Right lung (tissue), 5 donors: Measurements from ENCODE around the gene ARSJ. TPM values are rescaled to one million over a fixed set of nuclear protein-coding genes. Genes with fewer than 3 reads are reported as not detected.

Source experiments
- DNase-seq, 2 donors: peaks; one replicate each; pipeline ENCODE4 v3.0.0-alpha.2; 2013
- polyA plus RNA-seq, 5 donors: library from polyadenylated mRNA; unstranded; fragments of 120-200 nt; gene quantifications; one replicate each; pipeline versions ENCODE4 v1.2.1 to v1.2.3, GENCODE V29; 2013; ENCODE audit warnings: inconsistent platforms in 1 of 5, low replicate concordance in 1 of 5; ENCODE audit not compliant: insufficient read length in 5 of 5, insufficient read depth in 1 of 5

The ARSJ gene
- polyA plus RNA-seq, 5 donors = 5.5 to 7.5 (median 6.7) TPM

DNA sequence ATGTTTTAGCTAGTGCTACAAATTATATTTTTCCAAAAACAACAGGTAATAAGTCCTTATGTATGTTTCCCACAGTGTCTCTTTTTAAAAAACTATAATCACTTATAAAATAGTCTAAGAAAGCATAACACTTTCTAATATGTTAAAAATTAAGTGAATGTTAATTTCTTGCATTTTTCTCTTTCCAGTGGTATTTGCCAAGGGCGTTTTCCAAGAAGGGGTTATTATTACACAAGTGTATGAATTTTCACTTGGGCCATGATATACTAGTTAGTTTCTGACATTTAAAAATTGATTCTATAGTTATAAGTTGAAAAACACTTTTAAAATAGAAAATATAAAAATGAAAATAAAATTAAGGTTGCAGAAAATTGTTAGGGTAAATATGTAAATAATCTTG, 74.6 kb downstream of the ARSJ start:
- DNase-seq = no peak

DNA sequence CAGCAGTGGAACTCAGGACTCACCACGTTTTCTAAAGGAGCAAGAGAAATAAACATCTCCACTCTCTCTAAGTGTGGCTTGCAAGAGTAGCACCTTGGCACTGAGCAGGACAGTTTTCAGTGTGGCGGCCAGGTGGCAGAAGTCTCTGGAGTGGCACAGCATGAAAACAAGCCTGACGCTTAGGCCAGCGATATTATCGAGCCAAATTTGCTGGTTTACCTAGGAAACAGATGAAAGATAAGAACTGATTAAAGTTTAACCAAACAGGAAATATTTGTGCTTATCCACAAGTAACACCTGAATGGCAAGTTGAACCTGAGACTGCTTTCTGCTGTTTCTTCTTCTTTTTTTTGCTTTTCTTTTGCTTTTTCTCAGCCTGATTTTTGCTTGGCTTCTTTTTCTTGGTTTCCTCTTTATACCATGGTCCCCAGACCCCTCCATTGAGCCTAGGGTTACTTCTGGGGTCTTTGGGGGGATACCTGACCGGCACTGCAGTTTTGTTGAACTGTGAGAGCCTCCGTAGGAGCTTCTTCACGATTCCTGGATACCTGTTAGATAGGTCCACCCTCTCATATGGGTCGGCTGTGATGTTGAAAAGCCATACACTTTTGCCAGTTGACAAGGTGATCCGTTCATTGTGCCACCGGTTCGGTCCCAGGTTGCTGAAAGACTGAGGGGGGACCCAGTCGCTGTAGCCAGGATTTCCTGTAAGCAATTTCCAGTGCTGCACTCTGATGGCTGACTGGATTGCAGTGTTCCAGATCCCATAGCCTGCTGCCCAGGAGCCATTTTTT, 77.3 kb downstream of the ARSJ start:
- peak in 1 of 2 donors; percentile 13 for DNase-seq

DNA sequence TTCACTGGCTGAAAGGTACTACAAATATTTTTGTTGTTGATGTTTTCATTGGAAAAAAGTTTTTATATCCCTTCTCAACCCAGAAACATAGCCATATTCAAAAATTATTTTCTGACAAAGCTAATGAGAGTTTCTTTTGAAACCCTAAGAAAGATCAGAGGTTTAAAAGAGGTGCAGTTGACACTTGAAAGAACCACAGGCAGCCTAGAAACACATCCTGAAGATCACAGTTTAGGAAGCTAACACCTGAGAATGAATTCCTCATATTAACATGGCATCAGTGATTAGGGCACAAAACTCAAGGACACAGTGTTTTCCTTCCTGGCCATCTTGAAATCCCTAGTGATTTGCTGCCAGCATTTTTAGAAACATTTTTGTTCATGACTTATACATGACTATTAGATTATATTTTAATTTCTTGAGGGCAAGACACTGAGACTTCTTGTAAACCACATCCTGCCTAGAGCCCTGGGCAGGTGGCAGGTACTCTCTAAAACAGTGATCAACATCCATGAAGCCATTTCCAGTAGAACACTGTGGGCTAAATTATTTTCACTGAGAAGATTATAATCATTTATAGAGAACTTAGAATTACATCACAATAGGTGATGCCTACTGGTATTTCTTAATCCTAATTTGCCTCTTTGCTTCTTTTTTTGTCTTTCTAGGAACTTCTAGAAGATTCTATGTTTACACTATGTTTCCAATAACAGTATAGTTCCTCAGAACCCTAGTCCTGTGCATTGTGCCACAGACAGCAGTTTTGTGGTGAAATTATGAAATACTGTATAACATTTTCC, 80.0 kb downstream of the ARSJ start:
- no peak for DNase-seq

DNA sequence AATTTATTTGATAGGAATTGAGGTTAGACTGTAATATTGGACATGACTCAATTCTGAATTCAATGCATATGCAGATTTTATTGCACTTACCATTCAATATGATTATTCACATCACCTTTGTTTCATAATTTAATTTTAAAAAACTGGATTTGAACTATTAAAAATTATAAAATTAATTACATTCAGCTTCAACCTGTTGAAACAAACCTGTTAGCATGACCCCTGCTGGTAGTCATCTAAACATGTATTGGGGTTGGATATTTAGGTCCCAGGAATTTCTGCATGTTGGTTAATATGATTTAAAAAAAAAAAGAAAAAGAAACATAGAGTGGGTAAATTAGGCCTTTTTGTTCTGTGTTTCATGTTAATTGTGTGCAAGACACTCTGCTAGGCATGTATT, 85.9 kb downstream of the ARSJ start:
- DNase-seq = no peak

DNA sequence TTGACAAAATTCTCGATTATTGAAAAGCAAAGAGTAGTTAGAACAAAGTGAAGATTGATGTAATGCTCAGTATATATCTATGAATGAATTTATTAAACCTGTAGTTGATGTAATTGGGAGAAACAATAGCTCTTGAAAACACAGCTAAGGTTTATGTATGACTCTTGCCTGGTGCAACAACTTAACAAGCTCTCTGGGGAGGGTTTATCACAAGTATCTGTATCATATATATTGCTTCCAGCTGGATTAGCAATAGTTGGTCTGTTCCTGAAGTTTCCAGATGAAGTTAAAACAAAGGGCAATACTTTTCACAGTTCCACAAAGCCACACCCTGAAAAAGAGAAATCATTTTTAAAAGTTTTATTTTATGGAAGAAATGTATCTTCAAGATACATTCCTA, 91.4 kb downstream of the ARSJ start:
- no peak for DNase-seq

DNA sequence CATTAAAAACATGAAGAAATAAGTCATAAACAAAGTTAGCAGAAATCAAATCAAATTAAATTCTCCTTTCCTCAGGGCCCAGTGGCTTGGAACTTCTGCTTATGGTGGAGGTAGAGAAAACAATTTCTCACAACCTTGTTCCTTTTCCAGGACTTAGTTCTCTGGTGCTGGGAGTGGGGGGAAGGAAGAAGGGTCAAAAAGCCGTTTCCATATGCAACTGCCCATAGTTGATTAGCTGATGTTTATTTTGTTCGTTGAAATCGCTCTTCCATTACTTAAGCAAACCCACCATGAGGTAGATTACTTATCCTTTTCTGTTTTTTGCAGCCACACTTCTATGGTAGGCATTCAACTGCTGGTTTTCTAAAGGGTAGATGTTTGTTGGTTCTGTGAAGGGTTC, 94.2 kb downstream of the ARSJ start:
- DNase-seq = no peak

DNA sequence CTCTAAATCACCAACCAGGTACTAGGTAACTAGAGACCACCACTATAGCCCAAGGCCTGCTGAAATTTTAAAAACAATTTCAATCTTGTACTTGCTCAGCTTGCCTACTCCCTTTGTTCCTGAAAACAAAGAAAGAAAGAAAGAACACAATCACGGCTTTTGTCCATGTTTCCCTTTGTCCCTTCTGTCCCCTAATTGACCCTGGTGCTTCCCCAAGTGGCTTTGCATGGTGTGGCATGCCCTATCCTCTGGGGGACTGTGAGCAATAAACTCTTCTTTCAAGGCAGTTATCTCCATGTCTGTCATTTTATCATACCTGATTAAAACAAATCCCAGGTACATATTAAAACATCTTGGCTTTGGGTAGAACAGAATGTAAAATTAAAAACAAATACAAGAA, 94.8 kb downstream of the ARSJ start:
- no peak for DNase-seq

DNA sequence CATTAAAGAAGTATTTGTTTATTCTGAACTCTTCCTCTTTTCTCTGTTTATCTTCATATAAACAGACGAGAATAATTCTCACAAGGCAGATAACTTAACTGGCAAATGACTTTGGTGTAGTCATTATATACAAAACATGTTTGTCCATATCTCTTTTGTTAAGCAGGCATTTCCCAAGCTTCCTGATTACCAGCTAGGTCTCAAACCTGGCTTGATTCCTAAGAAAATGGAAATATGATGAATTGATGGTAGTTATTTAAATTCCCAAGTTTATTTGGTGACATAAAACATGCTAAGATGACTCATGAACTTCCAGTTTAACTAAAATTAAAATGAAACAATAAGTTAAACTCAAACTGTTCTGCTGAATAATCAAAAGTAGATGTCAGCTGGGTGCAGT, 96.8 kb downstream of the ARSJ start:
- no peak for DNase-seq

DNA sequence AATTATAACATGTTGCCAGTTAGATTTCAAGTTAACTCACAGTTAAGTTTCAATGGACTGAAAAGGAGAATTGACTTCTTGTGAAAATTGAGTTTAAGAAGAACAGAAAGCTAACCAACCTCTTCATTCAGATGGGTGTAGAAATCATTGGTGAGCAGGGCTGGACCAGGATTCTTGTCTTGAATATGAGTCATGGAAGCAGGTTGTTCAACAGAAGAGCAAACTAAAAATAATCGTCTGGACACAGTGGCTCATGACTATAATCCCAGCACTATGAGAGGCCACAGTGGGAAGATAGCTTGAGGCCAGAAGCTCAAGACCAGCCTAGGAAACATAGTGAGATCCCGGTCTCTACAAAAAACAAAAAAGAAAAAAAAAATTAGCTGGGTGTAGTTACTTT, 98.2 kb downstream of the ARSJ start:
- DNase-seq = no peak

DNA sequence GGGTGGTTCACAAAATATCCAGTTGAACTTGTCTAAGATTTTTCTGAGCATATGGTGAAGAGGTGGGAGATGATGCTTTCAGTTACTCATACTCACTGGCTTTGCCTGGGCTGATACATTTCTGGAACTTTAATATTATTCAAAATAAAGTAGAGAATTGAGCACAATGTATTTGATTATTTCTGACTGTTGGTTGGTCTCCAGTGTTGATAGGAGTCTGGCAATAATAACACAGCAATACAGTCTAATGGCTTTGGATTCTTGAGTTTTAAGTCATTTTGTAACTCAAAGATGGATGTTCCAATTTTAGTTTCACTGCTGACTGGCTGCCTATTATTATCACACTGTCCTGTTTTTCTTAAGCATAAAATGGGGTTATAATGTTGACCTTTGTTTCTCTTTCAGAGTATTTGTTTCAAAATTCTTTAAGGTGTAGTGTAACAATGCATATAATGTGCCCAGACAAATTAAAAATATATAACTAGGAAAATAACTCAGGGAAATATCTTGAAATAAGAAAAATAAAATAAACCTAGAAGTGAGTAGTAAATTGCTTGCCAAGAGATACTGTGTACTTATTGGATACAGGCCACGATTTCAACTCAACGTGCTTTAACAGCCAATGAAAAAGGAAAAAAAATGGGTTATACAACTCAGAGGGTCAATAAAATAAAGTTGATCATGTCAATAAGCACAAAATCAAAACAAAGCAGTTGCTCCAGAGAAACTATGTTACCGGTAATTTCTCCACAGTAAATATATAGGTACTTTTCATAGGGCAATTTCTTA, 99.0 kb downstream of the ARSJ start:
- no peak for DNase-seq

DNA sequence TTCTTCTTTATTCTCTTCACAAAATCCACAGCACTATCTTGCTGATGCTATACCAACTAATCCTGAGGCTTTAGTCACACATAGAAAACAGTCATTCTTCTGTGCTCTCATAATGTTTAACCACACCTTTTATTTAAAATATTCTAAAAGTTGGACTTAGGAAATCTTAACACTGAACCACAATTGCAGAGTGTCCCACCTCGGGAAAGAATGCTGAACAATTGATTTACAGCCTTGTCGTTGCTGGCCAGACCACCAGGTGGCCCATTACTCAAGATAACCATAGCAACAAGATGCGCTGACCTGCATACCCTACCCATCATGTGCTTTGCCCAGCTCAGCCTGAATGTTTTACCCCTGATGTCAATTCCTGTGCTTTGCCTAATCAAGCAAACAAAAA, 100.8 kb downstream of the ARSJ start:
- no peak for DNase-seq

DNA sequence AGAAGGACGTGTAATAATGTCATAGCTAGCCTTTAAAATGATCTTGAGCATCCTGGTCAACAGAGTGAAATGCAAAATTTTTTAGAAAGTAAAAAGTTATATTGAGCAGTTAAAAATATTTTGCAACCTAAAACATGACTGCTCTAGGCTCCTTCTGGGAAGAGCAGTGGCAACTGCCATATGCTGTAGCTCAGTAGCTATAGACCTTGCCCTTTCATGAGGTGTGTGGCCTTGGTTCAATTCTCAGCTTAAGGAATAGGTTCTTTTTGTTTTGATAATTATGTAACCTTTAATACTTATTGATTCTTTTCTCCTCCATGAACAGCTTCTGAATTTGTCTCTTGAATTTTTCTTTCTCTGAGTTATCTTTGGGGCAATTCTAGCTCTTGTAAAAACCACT, 105.0 kb downstream of the ARSJ start:
- no peak for DNase-seq

DNA sequence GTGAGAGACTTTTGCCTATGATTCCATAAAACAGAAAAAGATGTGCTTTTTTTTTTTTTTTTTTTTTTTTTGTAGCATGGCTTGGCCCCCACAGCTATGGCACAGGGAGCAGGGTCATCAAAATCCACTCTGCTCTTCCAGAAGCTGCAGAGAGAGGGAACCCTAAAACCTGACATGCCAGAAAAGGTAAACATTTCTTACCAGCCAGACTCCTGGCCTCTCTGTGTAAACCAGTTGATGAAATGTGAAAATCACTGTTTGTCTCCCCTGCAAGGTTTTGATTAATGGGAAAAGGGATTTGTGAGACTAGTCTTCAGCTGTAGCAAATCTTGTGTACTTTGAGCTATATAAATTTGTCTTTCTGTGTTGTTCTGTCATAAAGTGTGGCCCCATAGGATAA, 105.9 kb downstream of the ARSJ start:
- no peak for DNase-seq

DNA sequence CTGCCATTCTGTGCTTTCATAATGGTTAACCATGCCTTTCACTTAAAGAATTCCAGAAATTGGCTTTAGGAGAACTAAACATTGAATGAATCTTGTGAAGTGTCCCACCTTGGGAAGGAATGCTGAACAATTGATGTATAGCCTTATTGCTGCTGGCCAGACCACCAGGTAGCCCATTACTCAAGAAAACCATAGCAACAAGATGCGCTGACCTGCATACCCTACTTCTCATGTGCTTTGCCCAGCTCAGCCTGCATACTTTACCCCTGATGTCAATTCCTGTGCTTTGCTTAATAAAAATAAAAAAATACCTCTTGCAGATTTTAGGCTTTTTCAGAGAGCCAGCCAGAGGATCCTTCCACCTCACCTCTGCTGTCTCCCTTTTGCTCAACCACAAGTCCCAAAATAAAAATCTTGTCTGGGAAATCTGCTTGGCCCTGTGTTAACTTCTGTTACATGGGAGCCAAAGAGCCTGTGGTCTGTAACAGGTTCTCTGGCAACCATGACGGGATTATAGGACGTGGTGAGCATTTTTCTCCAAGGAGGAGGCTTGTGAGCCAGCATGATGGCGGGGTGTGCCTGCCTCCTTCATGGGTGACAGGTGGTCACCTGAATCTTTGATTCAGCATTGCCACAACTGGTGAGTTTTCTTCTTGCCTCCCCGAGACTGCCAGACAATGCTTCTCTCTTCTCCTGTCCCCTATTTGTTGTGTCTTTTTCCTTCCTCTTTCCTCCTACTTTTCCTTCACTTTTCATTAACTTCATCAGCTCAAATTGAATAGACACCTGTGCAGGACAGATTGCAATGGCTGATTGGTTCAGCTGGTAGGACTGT, 106.8 kb downstream of the ARSJ start:
- DNase-seq = no peak

DNA sequence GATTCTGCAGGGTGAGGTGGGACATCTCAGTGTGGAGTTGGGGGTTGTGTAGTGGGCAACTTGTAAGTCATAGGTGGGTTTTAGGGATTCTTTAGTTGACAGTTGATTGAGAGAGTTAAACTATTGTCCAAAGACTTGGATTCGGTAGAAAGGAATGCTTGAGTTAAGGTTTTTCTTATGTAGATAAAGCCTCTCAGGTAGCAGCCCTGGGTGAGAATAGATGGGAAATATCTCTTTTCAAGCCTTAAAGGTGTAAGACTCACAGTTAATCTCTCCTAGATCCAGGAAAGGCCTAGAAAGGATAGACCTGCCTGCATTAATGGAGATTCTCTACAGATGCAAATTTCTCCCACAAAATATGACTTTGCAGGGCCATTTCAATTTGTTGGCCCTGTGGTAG, 108.4 kb downstream of the ARSJ start:
- DNase-seq = no peak

DNA sequence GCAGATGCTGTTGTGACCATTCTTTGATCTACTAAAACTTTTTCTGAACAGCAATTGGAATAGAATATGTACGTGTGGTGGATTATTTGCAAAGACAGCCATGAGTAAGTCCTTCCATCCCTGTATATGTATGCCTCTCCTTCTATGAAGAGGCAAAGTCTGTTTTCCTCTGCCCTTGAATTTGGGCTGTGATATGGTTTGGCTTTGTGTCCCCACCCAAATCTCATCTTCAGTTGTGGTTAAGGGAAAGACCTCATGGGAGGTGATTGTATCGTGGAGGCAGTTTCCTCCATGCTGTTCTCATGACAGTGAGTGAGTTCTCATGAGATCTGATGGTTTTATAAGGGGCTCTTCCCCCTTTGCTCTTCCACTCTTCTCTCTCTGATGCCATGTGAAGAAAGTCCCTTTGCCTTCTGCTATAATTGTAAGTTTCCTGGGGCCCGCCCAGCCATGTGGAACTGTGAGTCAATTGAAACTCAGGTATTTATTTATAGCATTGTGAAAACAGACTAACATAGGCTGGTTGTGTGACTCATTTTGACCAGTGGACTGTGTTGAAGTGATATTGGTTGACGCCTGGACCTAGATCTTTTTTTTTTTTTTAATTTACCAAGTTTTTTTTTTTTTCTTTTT, 109.6 kb downstream of the ARSJ start:
- DNase-seq = no peak

DNA sequence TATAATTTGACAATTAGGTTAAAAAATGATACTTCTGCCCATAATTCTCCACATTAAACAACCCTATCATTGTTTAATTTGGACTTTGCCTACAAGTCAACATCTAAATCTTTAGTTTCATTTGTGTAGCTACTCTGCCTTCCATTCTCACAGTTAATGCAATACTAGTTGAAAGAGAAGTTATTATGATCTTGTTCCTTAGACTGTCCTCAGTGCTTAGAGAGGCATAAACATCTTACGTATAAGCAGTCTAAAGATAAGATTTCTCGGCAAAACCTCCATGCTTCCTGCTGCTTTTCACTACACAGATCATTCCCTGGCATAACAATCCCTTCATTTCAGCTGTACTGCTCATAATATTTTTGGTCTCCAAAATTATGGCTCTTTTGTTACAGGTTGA, 112.8 kb downstream of the ARSJ start:
- no peak for DNase-seq

DNA sequence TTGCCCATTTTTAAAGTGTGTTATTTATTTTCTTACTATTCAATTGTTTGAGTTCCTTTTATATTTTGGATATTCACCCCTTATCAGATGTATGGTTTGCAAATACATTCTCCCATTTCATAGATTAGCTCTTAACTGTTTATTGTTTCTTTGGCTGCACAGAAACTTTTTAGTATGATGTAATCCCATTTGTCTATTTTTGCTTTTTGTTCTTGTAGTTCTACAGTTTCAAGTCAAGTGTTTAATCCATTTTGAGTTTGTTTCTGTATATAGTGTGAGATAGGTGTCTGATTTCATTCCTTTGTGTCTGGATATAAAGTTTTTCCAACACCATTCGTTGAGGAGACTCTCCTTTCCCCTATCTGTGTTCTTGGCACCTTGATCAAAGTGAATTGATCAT, 120.5 kb downstream of the ARSJ start:
- DNase-seq = no peak

DNA sequence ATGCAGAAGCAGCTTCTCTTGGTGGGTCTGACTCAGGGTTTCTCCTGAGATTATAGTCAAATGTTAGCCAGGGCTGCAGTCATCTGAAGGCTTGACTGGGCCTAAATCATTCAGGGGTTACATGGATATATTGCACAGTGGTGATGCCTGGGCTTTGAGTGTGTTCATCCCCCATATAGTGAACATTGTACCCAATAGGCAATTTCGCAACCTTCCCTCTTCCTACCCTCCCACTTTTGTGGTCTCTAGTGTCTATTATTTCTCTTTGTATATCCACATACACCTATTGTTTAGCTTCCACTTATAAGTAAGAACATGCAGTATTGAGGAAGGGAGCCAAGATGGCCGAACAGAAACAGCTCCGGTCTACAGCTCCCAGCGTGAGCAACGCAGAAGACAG, 127.6 kb downstream of the ARSJ start:
- DNase-seq = no peak
